Germinal center (tissue), 1 donor: ENCODE data around the gene R3HCC1L.
A peak's percentile ranks its signal among the peaks of the same experiment; 100 is the strongest.
"Not testable (repeated sequence)": the region's sequence is repeated elsewhere in the genome, so short reads cannot be mapped to it uniquely, and the experiment has no call there.

Source experiments
- DNase-seq: peaks from one replicate; pipeline ENCODE4 v3.0.0; 2012; ENCODE audit warnings: mixed read lengths, low spot score

Gene R3HCC1L

DNA sequence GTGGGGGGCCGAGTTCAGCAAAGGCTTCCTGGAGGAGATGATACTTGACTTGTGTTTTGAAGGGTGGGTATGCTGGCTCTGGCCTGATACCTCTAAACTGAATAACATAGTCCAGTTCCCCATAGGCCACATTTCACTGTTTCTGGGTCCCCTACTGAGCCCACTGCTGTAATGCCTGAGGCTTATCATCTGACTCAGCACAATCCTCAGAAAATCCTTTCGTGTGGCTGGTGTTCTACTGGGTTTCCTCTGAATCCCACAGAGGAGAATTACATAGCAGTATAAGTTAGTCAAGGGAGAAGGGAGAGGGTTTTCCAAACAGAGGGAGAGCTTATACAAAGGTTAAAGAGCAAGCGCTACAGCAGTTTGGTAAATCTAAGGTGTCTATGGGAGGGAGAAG, 2.8 kb upstream of the R3HCC1L start:
- no peak for DNase-seq

DNA sequence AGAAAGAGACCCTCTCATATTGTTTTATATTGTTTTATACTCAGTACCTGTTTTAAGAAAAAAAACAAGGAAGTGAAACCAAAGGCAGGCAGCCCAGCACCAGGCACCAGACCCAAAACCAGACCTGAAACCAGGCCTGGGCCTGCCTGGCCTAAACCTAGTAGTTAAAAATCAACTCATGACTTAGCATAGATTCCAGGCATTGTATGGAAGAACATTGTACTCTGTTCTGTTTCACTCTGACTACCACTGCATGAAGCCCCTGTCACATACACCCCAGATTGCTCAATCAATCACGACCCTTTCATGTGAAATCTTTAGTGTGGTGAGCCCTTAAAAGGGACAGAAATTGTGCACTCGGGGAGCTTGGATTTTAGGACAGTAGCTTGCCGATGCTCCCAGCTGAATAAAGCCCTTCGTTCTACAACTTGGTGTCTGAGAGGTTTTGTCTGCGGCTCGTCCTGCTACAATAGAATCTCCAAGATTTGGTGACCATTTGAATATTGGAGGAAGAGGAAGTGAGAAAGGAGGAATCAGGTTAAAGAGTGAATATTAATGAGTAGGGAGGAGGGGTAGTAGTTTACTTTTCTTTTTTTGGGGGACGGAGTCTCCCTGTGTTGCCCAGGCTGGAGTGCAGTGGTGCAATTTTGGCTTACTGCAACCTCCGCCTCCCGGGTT, 1.2 kb upstream of the R3HCC1L start:
- DNase-seq: not testable (repeated sequence)

DNA sequence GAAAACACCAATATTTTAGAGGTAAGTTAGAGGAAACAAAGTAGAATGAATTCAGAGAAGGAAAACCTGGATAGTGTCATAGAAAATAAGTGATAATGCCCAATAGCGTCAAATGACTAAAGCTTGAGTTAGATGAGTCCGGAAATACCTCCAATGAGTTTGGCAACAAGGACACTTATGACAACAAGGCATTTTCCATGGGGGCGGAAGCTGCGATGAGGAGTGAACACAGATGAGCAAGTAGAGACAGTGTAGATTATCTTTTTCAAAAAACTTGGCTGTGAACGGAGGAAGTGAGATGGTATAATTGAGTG, 383 bp upstream of the R3HCC1L start:
- DNase-seq: no peak

- DNase-seq: no peak
These were observed 904 bp downstream of the R3HCC1L start for GRCh38 chr10:98135222-98135899.

- not testable (repeated sequence) for DNase-seq
These were observed 2.3 kb downstream of the R3HCC1L start for GRCh38 chr10:98136775-98137174.

GRCh38 chr10:98138031-98138430, 3.6 kb downstream of the R3HCC1L start:
- no peak for DNase-seq

- no peak for DNase-seq
These were observed 5.0 kb downstream of the R3HCC1L start for GRCh38 chr10:98139431-98139830.

DNA sequence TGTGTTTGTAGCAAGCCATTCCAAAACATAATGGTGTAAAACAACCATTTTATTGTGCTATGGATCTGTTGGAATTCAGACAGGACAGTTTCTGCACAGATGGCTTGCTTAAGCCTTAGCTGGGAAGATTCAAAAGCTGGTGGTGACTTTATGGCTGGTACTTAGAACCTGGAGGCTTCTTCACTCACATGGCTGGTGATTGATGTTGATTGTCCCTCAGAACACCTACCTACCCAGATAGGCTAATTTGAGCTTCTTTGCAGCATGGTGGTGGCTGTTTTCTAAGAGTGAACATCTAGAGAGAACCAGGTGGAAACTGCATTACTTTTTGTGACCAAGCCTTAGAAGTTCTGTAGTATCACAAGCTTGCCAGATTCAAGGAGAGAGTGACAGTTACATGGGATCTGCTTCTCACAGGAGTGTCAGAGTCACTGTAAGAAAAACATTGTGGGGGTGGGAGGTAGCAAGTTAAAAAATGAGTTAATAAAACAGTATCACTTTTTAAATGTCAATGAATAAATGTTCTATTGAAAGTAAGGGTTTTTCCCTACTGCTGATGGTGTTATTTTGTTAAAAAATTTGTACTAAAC, 7.1 kb downstream of the R3HCC1L start:
- no peak for DNase-seq

GRCh38 chr10:98144985-98145384, 10.5 kb downstream of the R3HCC1L start:
- DNase-seq: no peak

DNA sequence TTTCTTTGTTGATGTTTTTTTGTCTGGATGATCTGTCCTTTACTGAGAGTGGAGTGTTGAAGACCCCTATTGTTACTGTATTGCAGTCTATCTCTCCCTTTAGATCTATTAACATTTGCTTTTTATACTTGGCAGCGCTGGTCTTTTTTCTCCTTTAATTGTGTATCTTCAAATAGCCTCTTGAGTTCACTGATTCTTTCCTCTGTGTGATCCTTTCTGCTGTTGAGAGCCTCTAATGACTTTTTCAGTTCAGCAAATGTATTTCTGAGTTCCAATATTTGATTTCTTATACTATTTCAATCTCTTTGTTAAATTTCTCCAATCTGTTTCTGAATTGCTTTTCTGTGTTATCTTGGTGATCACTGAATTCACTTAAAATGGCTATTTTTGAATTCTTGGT, 15.4 kb downstream of the R3HCC1L start:
- DNase-seq: no peak

- no peak for DNase-seq
These were observed 16.1 kb downstream of the R3HCC1L start for GRCh38 chr10:98150544-98150943.

DNA sequence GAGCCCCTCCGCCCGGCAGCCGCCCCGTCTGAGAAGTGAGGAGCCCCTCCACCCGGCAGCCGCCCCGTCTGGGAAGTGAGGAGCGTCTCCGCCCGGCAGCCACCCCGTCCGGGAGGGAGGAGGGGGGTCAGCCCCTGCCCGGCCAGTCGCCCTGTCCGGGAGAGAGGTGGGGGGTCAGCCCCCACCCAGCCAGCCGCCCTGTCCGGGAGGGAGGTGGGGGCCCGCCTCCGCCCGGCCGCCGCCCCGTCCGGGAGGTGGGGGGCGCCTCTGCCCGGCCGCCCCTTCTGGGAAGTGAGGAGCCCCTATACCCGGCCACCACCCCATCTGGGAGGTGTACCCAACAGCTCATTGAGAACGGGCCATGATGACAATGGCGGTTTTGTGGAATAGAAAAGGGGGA, 18.3 kb downstream of the R3HCC1L start:
- DNase-seq: not testable (repeated sequence)

DNA sequence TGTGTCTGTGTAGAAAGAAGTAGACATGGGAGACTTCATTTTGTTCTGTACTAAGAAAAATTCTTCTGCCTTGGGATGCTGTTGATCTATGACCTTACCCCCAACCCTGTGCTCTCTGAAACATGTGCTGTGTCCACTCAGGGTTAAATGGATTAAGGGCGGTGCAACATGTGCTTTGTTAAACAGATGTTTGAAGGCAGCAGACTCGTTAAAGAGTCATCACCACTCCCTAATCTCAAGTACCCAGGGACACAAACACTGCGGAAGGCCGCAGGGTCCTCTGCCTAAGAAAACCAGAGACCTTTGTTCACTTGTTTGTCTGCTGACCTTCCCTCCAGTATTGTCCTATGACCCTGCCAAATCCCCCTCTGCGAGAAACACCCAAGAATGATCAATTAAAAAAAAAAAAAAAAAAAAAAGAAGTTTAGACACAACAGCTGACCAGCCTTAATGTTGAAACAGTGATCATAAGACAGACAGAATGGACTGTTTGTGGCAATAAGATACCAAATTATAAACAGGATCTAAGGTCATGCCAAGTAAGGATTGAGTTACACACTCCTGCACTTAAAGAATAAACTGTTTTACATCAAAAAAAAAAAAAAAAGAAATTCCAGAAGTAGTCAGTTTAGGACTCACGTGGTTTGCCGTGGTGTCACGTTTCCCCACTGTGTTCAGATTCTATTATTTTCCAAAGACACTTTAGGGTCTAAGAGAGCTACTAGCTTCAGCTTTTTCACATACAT, 18.9 kb downstream of the R3HCC1L start:
- not testable (repeated sequence) for DNase-seq

- no peak for DNase-seq
These were observed 19.6 kb downstream of the R3HCC1L start for GRCh38 chr10:98154076-98154475.

GRCh38 chr10:98158576-98158975, 24.1 kb downstream of the R3HCC1L start:
- DNase-seq: no peak

GRCh38 chr10:98163941-98164340, 29.5 kb downstream of the R3HCC1L start:
- no peak for DNase-seq

DNA sequence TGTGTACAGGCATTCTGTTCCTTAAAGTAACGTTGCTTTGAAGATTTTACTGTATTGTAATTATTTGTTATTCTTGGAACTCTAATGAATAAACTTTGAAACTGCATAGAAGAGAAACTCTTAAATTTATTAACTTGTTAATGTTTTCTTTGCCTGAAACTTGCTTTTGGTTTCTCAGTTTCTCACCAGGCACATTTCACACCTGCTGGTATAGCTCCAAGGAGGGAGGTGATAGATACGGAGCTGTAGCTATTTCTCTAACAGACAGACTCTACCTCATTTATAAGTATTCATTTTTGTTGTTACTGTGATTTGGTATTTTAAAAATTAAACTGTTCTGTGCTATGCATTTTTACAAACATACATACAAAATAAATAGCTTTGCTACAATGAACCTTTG, 32.7 kb downstream of the R3HCC1L start:
- no peak for DNase-seq

- DNase-seq: peak; percentile 47
These were observed 33.7 kb downstream of the R3HCC1L start for GRCh38 chr10:98168147-98168546.

DNA sequence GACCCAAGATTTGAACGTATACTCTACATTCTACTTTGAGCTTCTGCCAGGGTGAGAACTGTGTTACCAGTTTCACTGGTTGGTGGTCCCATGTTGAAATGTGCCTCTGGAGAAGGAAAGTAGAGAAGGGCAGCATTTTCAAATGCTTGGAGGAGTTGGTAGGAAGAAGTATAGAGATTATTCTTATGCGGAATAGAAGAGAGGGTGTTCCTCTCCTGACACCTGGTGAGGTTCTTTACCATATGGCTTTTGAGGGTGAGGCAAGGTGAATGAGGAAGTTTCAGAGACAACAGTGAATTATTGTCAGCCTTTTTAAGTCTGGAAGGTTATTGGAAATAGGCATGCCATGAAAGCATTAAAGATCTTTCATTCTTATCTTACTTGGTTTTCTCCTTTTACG, 34.3 kb downstream of the R3HCC1L start:
- peak; percentile 38 for DNase-seq

DNA sequence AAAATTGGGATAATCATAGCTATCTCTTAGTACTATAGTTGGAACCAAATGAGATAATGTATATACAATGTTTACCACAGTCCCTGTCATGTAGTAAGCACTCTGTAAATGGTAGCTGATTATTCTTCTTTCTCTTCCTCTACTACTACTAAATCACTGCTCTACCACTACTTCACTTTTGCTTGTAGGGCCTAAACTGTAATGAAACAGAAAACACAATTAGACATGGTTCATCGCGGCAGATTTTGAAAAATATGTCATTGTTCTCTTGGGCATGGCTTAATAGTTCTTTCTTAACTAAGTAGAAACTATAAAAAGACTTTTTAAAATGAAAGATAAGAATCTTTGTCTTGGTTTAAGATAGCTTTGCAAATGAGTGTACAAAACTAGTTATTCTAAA, 34.9 kb downstream of the R3HCC1L start:
- DNase-seq: no peak

GRCh38 chr10:98170249-98171117, 36.0 kb downstream of the R3HCC1L start:
- peak; percentile 38 for DNase-seq

DNA sequence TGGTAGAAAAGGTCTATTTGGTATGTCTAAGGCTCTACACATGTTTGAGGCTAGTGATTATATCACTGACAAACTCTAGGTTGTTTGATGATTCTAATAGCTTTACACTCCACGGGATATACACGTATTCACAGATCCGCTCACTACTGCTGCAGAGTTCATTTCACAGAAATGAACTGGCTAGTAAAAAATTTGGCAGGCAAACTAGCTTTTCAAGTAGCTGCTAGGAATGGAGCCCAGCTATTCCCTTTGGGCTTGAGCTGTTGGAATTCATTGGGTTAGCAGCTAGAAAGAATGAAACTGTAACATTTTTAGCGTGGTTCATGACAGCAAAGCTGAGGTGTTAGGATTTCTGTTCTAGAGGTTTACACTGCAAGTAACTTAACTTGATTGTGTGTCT, 37.6 kb downstream of the R3HCC1L start:
- DNase-seq: no peak
